Esophagus (tissue), 2 donors: ENCODE measurements around the gene XIRP1. TPM values are rescaled to one million over a fixed set of nuclear protein-coding genes. Genes with fewer than 3 reads are reported as not detected.

Experiments used
- H3K27ac ChIP-seq, 2 donors: one replicate each; pipeline ENCODE4 v1.5.1; 2013; ENCODE audit warnings: low read depth in 2 of 2, mild to moderate bottlenecking in 2 of 2, inconsistent platforms in 1 of 2, low read length in 1 of 2, moderate library complexity in 1 of 2
- H3K27me3 ChIP-seq, 2 donors: one replicate each; pipeline ENCODE4 v1.6.1; 2013; ENCODE audit warnings: low read length in 2 of 2, control low read depth in 1 of 2, mild to moderate bottlenecking in 1 of 2; ENCODE audit not compliant: insufficient read depth in 2 of 2, control insufficient read depth in 1 of 2
- H3K36me3 ChIP-seq, 2 donors: one replicate each; pipeline ENCODE4 v1.6.1; 2013; ENCODE audit warnings: low read length in 1 of 2; ENCODE audit not compliant: control insufficient read depth in 2 of 2, insufficient read depth in 2 of 2
- H3K4me1 ChIP-seq, 2 donors: one replicate each; pipeline ENCODE4 v1.6.1; 2013; ENCODE audit warnings: low read length in 1 of 2; ENCODE audit not compliant: control insufficient read depth in 2 of 2, insufficient read depth in 2 of 2
- H3K4me3 ChIP-seq, 2 donors: one replicate each; pipeline ENCODE4 v1.5.1; 2013; ENCODE audit warnings: low read length in 2 of 2, mild to moderate bottlenecking in 2 of 2, low read depth in 1 of 2, moderate library complexity in 1 of 2
- H3K9me3 ChIP-seq, 2 donors: one replicate each; pipeline ENCODE4 v1.6.1; 2013; ENCODE audit warnings: mild to moderate bottlenecking in 2 of 2, low read depth in 1 of 2, low read length in 1 of 2, moderate library complexity in 1 of 2; ENCODE audit not compliant: control insufficient read depth in 2 of 2, insufficient read depth in 1 of 2
- WGBS, 2 donors: extraction: QIAGEN DNeasy Blood & Tissue Kit; methylation state at CpG; one replicate each; pipeline ENCODE4 v1.1.7; 2013; 5-methylcytosine and 5-hydroxymethylcytosine counted together
- polyA plus RNA-seq, 2 donors: library from polyadenylated mRNA; stranded (reverse); fragments of 200-250 nt; gene quantifications; one replicate each; pipeline ENCODE4 v1.2.3, GENCODE V29; 2013
- donor health status: healthy with polysubstance abuse.
- donor health status: Bipolar disorder and iron deficiency.

The XIRP1 gene
- polyA plus RNA-seq, 2 donors: 0.07 to 0.10 TPM

GRCh38 chr3:39133822-39134221 lies 58.6 kb downstream of the XIRP1 start:
- WGBS, 2 donors: 74 to 75% methylated on average over 6 of the region's 6 CpGs
- Histone ChIP-seq H3K4me3 (no peak overlapping the region), H3K9me3 (no peaks in the 10 kb centered on the region), H3K27ac (no peak overlapping the region), H3K27me3 (no peaks in the 10 kb centered on the region), H3K36me3 (peaks cover 0 to 13% of the 10 kb centered on the region in 2 donors), H3K4me1 (peaks cover 0 to 14% of the 10 kb centered on the region in 2 donors)

Other genes starting within 250 kb of the XIRP1 start
- gene SCN11A, start 140.7 kb downstream of the XIRP1 start, polyA plus RNA-seq: under 1 TPM in 1 of 2 donors, not detected in 1; 0.02 TPM
- 10 to 100 TPM in 1 of 2 donors, 1 to 10 TPM in 1; 7.3 to 10.4 TPM for gene WDR48, start 140.6 kb downstream of the XIRP1 start, polyA plus RNA-seq
- 10 to 100 TPM; 30.9 to 32.0 TPM for gene GORASP1, start 85.0 kb downstream of the XIRP1 start, polyA plus RNA-seq
- 1 to 10 TPM; 1.8 to 5.6 TPM for gene TTC21A, start 84.9 kb downstream of the XIRP1 start, polyA plus RNA-seq
- 10 to 100 TPM; 16.8 to 21.4 TPM for gene CSRNP1, start 39.0 kb downstream of the XIRP1 start, polyA plus RNA-seq
- under 1 TPM; 0.14 to 0.21 TPM for gene CX3CR1, start 87.4 kb upstream of the XIRP1 start, polyA plus RNA-seq
- gene CCR8, start 137.1 kb upstream of the XIRP1 start, polyA plus RNA-seq: under 1 TPM in 1 of 2 donors, not detected in 1; 0.06 TPM
- gene SLC25A38, start 190.8 kb upstream of the XIRP1 start, polyA plus RNA-seq: 10 to 100 TPM in 1 of 2 donors, 1 to 10 TPM in 1; 9.2 to 11.9 TPM
- 1,000 to 10,000 TPM in 1 of 2 donors, 100 to 1,000 TPM in 1; 872 to 1,509 TPM for gene RPSA, start 214.1 kb upstream of the XIRP1 start, polyA plus RNA-seq